ENCODE data around the gene ADAMTS6. TPM values are rescaled to one million over a fixed set of nuclear protein-coding genes. Genes with fewer than 3 reads are reported as not detected.
A peak's percentile ranks its signal among the peaks of the same experiment; 100 is the strongest.

Gene ADAMTS6
- total RNA-seq, 6 donors from 2014 or later: 2.2 to 19.4 (median 6.5) TPM

DNA sequence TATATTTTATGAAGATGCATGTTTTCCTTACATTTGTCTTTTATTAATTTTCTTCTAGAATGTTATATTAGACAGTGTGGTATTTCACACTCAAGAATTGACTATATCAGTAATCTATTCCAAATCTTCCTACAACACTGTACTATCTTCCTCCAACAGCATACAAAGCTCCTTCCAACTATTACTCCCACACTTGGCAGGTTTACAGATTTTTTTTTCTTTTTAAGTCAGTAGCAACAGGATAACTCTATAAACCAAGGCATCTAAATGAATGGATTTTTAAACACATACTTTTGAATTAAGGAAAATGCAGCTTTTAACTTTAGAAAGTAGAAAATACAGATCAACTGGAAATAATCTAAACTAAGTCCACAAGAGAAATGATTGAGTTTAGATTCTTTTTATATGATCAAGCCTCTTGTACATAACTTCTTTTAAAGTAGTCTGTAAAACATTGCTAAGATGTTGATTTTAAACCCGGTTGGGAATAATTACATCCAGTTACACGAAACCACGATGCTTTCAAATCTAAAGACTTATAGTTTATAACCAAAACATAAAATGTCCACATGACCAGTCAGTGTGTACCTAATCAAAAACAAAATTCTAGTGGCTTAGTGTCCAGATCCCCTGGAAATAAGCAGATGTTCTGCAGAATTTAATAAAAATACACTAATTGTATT, 281.6 kb downstream of the ADAMTS6 start:
- DNase-seq: no peak
- Histone ChIP-seq H3K9me3 (no peaks in the 10 kb centered on the region), H3K27me3 (no peaks in the 10 kb centered on the region), H3K4me3 (no peak overlapping the region), H3K36me3 (no peaks in the 10 kb centered on the region), H3K27ac (no peak overlapping the region), H3K4me1 (no peaks in the 10 kb centered on the region)
- ATAC-seq (ENCODE audit: low FRiP score in 2 of 2): peak in 1 of 2 donors; percentile 56
- TF ChIP-seq EP300 (IDR thresholded peaks at IDR 0.05): no peak
- no peak for TF ChIP-seq POLR2A (IDR thresholded peaks at IDR 0.05)
- TF ChIP-seq, protein P1, sequence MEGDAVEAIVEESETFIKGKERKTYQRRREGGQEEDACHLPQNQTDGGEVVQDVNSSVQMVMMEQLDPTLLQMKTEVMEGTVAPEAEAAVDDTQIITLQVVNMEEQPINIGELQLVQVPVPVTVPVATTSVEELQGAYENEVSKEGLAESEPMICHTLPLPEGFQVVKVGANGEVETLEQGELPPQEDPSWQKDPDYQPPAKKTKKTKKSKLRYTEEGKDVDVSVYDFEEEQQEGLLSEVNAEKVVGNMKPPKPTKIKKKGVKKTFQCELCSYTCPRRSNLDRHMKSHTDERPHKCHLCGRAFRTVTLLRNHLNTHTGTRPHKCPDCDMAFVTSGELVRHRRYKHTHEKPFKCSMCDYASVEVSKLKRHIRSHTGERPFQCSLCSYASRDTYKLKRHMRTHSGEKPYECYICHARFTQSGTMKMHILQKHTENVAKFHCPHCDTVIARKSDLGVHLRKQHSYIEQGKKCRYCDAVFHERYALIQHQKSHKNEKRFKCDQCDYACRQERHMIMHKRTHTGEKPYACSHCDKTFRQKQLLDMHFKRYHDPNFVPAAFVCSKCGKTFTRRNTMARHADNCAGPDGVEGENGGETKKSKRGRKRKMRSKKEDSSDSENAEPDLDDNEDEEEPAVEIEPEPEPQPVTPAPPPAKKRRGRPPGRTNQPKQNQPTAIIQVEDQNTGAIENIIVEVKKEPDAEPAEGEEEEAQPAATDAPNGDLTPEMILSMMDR (IDR thresholded peaks at IDR 0.05): no peak
- TF ChIP-seq POLR2AphosphoS5 (IDR thresholded peaks at IDR 0.05): no peak
- 43 to 55% methylated on average over 3 of the region's 3 CpGs for WGBS, 2 donors

DNA sequence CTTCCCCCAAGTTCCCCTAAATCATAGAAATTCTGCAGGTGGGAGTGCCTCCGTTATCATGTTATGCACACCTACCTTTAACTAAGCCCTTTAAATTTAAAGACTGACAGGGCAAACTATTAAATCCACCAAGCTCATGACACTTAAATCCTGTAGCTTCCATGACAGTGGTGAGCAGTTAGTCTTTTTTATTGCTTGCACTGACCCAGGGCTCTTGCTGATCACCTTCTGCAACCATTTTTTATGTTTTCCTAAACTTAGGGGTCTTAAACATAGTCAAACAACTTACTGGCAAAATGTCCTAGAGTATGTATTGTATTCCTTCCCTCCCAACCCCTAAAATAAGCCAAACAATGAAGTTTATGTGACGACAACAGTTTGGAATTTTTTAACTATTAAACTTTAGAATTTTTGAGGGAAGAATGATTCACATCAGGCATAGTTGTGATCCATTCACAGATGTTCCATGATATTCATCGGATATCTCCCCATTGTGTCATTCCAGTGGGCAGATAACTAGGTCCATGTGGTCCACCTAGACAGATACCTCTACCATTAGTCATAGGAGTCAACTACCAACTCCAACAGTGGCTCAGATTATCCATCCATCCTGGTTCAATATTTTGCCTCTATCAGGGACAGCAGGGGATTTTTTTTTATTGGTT, 283.1 kb downstream of the ADAMTS6 start:
- no peaks in the 10 kb centered on the region for H3K4me1 ChIP-seq
- 93 to 94% methylated on average over 3 of the region's 3 CpGs for WGBS, 2 donors
- TF ChIP-seq POLR2A (IDR thresholded peaks at IDR 0.05) (no peak), EP300 (IDR thresholded peaks at IDR 0.05) (no peak), POLR2AphosphoS5 (IDR thresholded peaks at IDR 0.05) (no peak)
- TF ChIP-seq, protein P1 (IDR thresholded peaks at IDR 0.05): no peak

DNA sequence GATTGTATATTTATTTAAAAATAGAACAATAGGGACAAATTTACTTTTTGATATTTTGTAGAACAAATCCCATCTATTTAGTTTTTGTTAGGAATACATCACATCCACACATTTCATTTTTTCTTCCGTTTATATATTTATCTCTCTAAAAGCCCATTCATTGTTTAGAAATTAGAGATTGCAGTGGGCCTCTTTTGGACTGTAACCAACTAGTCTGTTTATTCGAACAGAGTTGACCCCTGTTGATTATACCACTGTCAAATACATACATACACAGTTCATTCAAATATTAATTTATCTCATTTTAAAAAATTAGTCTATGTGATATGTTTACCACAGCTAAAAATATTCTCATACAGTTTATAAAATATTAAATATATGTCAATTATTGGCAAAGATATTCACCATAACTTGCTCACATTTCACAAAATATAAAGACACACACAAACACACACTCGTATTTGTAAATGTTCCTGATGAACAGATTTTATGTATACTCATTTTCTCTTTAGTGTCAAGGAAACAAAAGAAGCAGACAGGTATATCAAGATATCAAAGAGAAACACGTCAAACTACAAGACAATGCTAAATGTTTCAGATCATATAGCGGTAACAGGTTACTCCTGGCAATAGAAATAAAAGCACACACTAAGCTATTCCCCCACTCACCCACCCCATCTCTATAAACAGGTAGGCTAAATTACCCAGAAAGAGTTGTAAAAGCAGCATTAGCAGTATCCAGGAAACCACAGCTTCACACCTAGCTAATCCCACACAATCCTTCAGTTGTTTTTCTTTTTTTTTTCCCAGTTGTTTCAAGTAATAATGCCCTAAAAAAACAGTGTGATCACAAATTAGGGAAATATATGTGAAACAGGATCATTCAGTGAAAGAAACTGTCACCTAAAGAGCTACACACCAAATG, 283.9 kb downstream of the ADAMTS6 start:
- Histone ChIP-seq H3K27ac (no peak overlapping the region), H3K9me3 (no peaks in the 10 kb centered on the region), H3K27me3 (no peaks in the 10 kb centered on the region), H3K36me3 (no peaks in the 10 kb centered on the region), H3K4me3 (no peak overlapping the region), H3K4me1 (no peaks in the 10 kb centered on the region)
- no peak for ATAC-seq (ENCODE audit: low FRiP score in 2 of 2)
- TF ChIP-seq POLR2AphosphoS5 (IDR thresholded peaks at IDR 0.05): no peak
- TF ChIP-seq, protein P1 (IDR thresholded peaks at IDR 0.05): no peak
- no peak for TF ChIP-seq EP300 (IDR thresholded peaks at IDR 0.05)
- TF ChIP-seq POLR2A (IDR thresholded peaks at IDR 0.05): no peak
- 77 to 78% methylated on average over 5 of the region's 5 CpGs for WGBS, 2 donors
- no peak for DNase-seq

More for the DNA sequence above, 283.1 kb downstream of the ADAMTS6 start:
- Histone ChIP-seq H3K9me3 (no peaks in the 10 kb centered on the region), H3K36me3 (no peaks in the 10 kb centered on the region), H3K27ac (no peak overlapping the region), H3K27me3 (no peaks in the 10 kb centered on the region), H3K4me3 (no peak overlapping the region)
- no peak for DNase-seq
- peak in 1 of 2 donors; percentile 91 for ATAC-seq (ENCODE audit: low FRiP score in 2 of 2)

DNA sequence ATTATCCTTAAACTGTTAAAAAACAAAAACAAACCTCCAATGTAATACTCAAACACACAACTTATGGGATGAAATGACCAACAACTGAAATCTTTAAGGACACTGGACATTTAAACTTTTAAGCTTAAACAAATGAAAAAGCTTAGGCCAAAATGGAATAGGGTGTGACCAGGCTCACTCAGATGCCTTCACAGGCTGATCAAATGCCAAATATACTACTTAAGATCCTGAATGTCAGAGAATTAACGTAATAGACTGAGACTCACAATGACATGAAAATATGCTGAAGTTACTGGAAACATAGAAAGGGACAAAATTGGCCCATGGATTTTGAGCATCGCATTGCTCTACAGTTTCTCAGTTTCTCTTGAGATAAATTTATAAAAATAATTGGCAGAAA, 286.8 kb downstream of the ADAMTS6 start:
- DNase-seq (no peak), ATAC-seq (ENCODE audit: low FRiP score in 2 of 2) (no peak)
- Histone ChIP-seq H3K27ac (no peak overlapping the region), H3K36me3 (no peaks in the 10 kb centered on the region), H3K4me1 (no peaks in the 10 kb centered on the region), H3K4me3 (no peak overlapping the region), H3K9me3 (no peaks in the 10 kb centered on the region), H3K27me3 (no peaks in the 10 kb centered on the region)
- WGBS, 2 donors: 90 to 93% methylated on average over 2 of the region's 2 CpGs
- no peak for TF ChIP-seq POLR2AphosphoS5 (IDR thresholded peaks at IDR 0.05)
- TF ChIP-seq, protein P1 (IDR thresholded peaks at IDR 0.05): no peak
- no peak for TF ChIP-seq POLR2A (IDR thresholded peaks at IDR 0.05)
- no peak for TF ChIP-seq EP300 (IDR thresholded peaks at IDR 0.05)

Data from upper lobe of left lung (tissue), 6 donors.